GM23338 (cell line): Measurements from ENCODE around the gene MTCL3.

Experiments used
- ATAC-seq: fragments of 200-7000 bp; cut with Tn5 transposase; 3 replicates; pipeline ENCODE4 v1.9.1; 2020
- DNase-seq: peaks from one replicate; pipeline ENCODE4 v3.0.0-alpha.2; 2015; ENCODE audit warnings: low spot score
- H2AFZ ChIP-seq: fragments of 200-600 bp; sonication (generic); 2 replicates; pipeline ENCODE4 v1.8.0; 2016; ENCODE audit warnings: antibody characterized with exemption, mild to moderate bottlenecking, moderate library complexity
- H3F3A ChIP-seq: fragments of 200-600 bp; sonication (generic); replicated peaks from 2 replicates; pipeline ENCODE4 v1.8.0; 2017; ENCODE audit warnings: antibody characterized with exemption, mixed run types, low read depth
- H3K27ac ChIP-seq: fragments of 200-600 bp; sonication (generic); 2 replicates; pipeline ENCODE4 v1.6.1; 2016; ENCODE audit warnings: low read depth
- H3K27me3 ChIP-seq: fragments of 200-600 bp; sonication (generic); 2 replicates; pipeline ENCODE4 v1.8.0; 2016; ENCODE audit warnings: mild to moderate bottlenecking, mixed run types, moderate library complexity; ENCODE audit not compliant: insufficient read depth
- H3K36me3 ChIP-seq: fragments of 200-600 bp; sonication (generic); 2 replicates; pipeline ENCODE4 v1.8.0; 2016; ENCODE audit warnings: mild to moderate bottlenecking; ENCODE audit not compliant: insufficient read depth
- H3K4me1 ChIP-seq: fragments of 200-600 bp; sonication (generic); 2 replicates; pipeline ENCODE4 v1.8.0; 2016; ENCODE audit warnings: mild to moderate bottlenecking, moderate library complexity; ENCODE audit not compliant: insufficient read depth
- H3K4me2 ChIP-seq: fragments of 200-600 bp; sonication (generic); 2 replicates; pipeline ENCODE4 v1.7.1; 2017; ENCODE audit warnings: mixed run types
- H3K4me3 ChIP-seq: fragments of 200-600 bp; sonication (generic); 2 replicates; pipeline ENCODE4 v1.6.1; 2016; ENCODE audit warnings: mixed run types
- H3K79me2 ChIP-seq: fragments of 200-600 bp; sonication (generic); replicated peaks from 2 replicates; pipeline ENCODE4 v1.8.0; 2017; ENCODE audit warnings: mild to moderate bottlenecking; ENCODE audit not compliant: insufficient read depth
- H3K9me2 ChIP-seq: fragments of 200-600 bp; sonication (generic); 2 replicates; pipeline ENCODE4 v1.8.0; 2017; ENCODE audit not compliant: insufficient read depth
- H4K20me1 ChIP-seq: fragments of 200-600 bp; sonication (generic); replicated peaks from 2 replicates; pipeline ENCODE4 v1.8.0; 2017; ENCODE audit warnings: mild to moderate bottlenecking; ENCODE audit not compliant: insufficient read depth
- H3K27ac Mint-ChIP-seq: 2 replicates; pipeline ENCODE4 v1.8.0; 2020; ENCODE audit warnings: inconsistent platforms, mild to moderate bottlenecking, moderate library complexity, mixed read lengths
- H3K27me3 Mint-ChIP-seq: 3 replicates; pipeline ENCODE4 v1.8.0; 2022; ENCODE audit warnings: low read depth, mild to moderate bottlenecking, moderate library complexity, mixed read lengths, inconsistent platforms; ENCODE audit not compliant: insufficient read depth, poor library complexity
- H3K36me3 Mint-ChIP-seq: 3 replicates; pipeline ENCODE4 v1.8.0; 2021; ENCODE audit warnings: low read depth, mild to moderate bottlenecking, inconsistent platforms, moderate library complexity, mixed read lengths
- H3K4me1 Mint-ChIP-seq: 3 replicates; pipeline ENCODE4 v1.8.0; 2020; ENCODE audit warnings: mild to moderate bottlenecking, inconsistent platforms, mixed read lengths
- H3K4me3 Mint-ChIP-seq: 3 replicates; pipeline ENCODE4 v1.8.0; 2021; ENCODE audit warnings: moderate library complexity, mild to moderate bottlenecking, inconsistent platforms, mixed read lengths
- H3K9me3 Mint-ChIP-seq: 3 replicates; pipeline ENCODE4 v1.8.0; 2020; ENCODE audit warnings: moderate library complexity, mild to moderate bottlenecking, inconsistent platforms, mixed read lengths
- CREB1 ChIP-seq: fragments of 250-450 bp; sonication (Bioruptor Pico); IDR thresholded peaks from 2 replicates; pipeline ENCODE4 v1.5.0; 2020; ENCODE audit warnings: low read depth, mild to moderate bottlenecking, moderate library complexity
- ETS1 ChIP-seq: IDR thresholded peaks from 2 replicates; pipeline ENCODE4 v1.6.1; 2016; ENCODE audit warnings: antibody characterized with exemption
- EZH2 ChIP-seq: fragments of 200-600 bp; sonication (generic); IDR thresholded peaks from one replicate; pipeline ENCODE4 v1.8.0; 2017; ENCODE audit warnings: antibody characterized with exemption, mild to moderate bottlenecking, low read depth; ENCODE audit not compliant: unreplicated experiment
- EZH2phosphoT487 ChIP-seq: fragments of 200-600 bp; sonication (generic); IDR thresholded peaks from one replicate; pipeline ENCODE4 v1.8.1; 2018; ENCODE audit warnings: antibody characterized with exemption; ENCODE audit not compliant: unreplicated experiment
- JUNB ChIP-seq: IDR thresholded peaks from one replicate; pipeline ENCODE4 v1.6.1; 2016; ENCODE audit warnings: antibody characterized with exemption; ENCODE audit not compliant: unreplicated experiment
- NANOG ChIP-seq: IDR thresholded peaks from 2 replicates; pipeline ENCODE4 v1.6.1; 2016; ENCODE audit warnings: antibody characterized with exemption, borderline replicate concordance
- POLR2AphosphoS5 ChIP-seq: IDR thresholded peaks from 2 replicates; pipeline ENCODE4 v1.6.1; 2016; ENCODE audit warnings: antibody characterized with exemption, low read depth
- REST ChIP-seq: IDR thresholded peaks from one replicate; pipeline ENCODE4 v1.6.1; 2018; ENCODE audit warnings: antibody characterized with exemption; ENCODE audit not compliant: unreplicated experiment
- STAT1 ChIP-seq: IDR thresholded peaks from one replicate; pipeline ENCODE4 v1.6.1; 2016; ENCODE audit warnings: antibody characterized with exemption; ENCODE audit not compliant: unreplicated experiment
- ZNF114 ChIP-seq: fragments of 250-450 bp; sonication (Bioruptor Pico); IDR thresholded peaks from 2 replicates; pipeline ENCODE4 v1.5.0; 2020; ENCODE audit warnings: mild to moderate bottlenecking, moderate library complexity
- ZNF331 ChIP-seq: fragments of 250-450 bp; sonication (Bioruptor Pico); IDR thresholded peaks from 2 replicates; pipeline ENCODE4 v1.5.0; 2020; ENCODE audit warnings: low read depth, mild to moderate bottlenecking, moderate library complexity
- TF ChIP-seq, protein P1 (sequence below): fragments of 250-450 bp; sonication (Bioruptor Pico); IDR thresholded peaks from 2 replicates; pipeline ENCODE4 v1.5.0; 2020; ENCODE audit warnings: mild to moderate bottlenecking, moderate library complexity
- TF ChIP-seq, protein P2 (sequence below), 2 experiments: fragments of 200-600 bp in 1 of 2; sonication (generic) in 1 of 2; conservative IDR thresholded peaks; 2 replicates each; pipeline versions ENCODE4 v1.5.1 to v1.6.1; 2016 to 2017; ENCODE audit warnings: antibody characterized with exemption in 2 of 2, low read depth in 2 of 2, mild to moderate bottlenecking in 2 of 2, moderate library complexity in 1 of 2

The MTCL3 gene

DNA sequence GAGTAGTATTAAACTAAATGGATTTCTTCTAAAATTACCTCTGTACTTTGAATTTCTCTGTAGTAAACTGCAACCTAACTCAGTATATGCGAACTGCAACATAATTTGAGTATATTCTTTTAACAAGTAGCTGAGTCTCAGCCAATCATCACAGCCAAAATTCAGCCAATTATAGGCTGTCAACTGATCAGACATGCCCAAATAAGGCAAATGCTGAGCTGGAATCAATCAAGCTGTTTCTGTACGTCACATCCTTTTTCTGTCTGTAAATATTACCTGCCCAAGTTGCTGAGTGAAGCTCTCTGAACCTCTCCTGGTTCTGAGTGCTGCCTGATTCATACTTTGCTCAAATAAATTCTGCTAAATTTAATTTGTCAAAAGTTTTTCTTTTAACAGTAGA is 48.3 kb upstream of the MTCL3 start:
- Histone ChIP-seq H3K9me2 (peaks cover 3% of the 10 kb centered on the region; the same call in 1 of the 2 replicates), H2AFZ (no peak overlapping the region), H4K20me1 (no peaks in the 10 kb centered on the region), H3K36me3 (no peaks in the 10 kb centered on the region), H3K4me2 (no peak overlapping the region), H3K27me3 (no peaks in the 10 kb centered on the region), H3K27ac (no peak overlapping the region), H3K79me2 (no peaks in the 10 kb centered on the region), H3K4me3 (no peak overlapping the region), H3K4me1 (no peaks in the 10 kb centered on the region), H3F3A (no peaks in the 10 kb centered on the region)
- no peaks in the 10 kb centered on the region for H3K36me3 Mint-ChIP-seq
- ATAC-seq, result no peak
- H3K27me3 Mint-ChIP-seq, result no peaks in the 10 kb centered on the region
- H3K4me3 Mint-ChIP-seq, result no peak overlapping the region
- no peak for TF ChIP-seq STAT1
- no peak for TF ChIP-seq EZH2
- TF ChIP-seq JUNB, result no peak
- no peak for TF ChIP-seq NANOG
- TF ChIP-seq, protein P1, sequence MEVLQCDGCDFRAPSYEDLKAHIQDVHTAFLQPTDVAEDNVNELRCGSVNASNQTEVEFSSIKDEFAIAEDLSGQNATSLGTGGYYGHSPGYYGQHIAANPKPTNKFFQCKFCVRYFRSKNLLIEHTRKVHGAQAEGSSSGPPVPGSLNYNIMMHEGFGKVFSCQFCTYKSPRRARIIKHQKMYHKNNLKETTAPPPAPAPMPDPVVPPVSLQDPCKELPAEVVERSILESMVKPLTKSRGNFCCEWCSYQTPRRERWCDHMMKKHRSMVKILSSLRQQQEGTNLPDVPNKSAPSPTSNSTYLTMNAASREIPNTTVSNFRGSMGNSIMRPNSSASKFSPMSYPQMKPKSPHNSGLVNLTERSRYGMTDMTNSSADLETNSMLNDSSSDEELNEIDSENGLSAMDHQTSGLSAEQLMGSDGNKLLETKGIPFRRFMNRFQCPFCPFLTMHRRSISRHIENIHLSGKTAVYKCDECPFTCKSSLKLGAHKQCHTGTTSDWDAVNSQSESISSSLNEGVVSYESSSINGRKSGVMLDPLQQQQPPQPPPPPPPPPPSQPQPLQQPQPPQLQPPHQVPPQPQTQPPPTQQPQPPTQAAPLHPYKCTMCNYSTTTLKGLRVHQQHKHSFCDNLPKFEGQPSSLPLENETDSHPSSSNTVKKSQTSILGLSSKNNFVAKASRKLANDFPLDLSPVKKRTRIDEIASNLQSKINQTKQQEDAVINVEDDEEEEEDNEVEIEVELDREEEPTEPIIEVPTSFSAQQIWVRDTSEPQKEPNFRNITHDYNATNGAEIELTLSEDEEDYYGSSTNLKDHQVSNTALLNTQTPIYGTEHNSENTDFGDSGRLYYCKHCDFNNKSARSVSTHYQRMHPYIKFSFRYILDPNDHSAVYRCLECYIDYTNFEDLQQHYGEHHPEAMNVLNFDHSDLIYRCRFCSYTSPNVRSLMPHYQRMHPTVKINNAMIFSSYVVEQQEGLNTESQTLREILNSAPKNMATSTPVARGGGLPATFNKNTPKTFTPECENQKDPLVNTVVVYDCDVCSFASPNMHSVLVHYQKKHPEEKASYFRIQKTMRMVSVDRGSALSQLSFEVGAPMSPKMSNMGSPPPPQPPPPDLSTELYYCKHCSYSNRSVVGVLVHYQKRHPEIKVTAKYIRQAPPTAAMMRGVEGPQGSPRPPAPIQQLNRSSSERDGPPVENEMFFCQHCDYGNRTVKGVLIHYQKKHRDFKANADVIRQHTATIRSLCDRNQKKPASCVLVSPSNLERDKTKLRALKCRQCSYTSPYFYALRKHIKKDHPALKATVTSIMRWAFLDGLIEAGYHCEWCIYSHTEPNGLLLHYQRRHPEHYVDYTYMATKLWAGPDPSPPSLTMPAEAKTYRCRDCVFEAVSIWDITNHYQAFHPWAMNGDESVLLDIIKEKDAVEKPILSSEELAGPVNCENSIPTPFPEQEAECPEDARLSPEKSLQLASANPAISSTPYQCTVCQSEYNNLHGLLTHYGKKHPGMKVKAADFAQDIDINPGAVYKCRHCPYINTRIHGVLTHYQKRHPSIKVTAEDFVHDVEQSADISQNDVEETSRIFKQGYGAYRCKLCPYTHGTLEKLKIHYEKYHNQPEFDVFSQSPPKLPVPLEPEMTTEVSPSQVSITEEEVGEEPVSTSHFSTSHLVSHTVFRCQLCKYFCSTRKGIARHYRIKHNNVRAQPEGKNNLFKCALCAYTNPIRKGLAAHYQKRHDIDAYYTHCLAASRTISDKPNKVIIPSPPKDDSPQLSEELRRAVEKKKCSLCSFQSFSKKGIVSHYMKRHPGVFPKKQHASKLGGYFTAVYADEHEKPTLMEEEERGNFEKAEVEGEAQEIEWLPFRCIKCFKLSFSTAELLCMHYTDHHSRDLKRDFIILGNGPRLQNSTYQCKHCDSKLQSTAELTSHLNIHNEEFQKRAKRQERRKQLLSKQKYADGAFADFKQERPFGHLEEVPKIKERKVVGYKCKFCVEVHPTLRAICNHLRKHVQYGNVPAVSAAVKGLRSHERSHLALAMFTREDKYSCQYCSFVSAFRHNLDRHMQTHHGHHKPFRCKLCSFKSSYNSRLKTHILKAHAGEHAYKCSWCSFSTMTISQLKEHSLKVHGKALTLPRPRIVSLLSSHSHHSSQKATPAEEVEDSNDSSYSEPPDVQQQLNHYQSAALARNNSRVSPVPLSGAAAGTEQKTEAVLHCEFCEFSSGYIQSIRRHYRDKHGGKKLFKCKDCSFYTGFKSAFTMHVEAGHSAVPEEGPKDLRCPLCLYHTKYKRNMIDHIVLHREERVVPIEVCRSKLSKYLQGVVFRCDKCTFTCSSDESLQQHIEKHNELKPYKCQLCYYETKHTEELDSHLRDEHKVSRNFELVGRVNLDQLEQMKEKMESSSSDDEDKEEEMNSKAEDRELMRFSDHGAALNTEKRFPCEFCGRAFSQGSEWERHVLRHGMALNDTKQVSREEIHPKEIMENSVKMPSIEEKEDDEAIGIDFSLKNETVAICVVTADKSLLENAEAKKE (CRISPR knock-in tag), result no peak
- TF ChIP-seq, protein P2, sequence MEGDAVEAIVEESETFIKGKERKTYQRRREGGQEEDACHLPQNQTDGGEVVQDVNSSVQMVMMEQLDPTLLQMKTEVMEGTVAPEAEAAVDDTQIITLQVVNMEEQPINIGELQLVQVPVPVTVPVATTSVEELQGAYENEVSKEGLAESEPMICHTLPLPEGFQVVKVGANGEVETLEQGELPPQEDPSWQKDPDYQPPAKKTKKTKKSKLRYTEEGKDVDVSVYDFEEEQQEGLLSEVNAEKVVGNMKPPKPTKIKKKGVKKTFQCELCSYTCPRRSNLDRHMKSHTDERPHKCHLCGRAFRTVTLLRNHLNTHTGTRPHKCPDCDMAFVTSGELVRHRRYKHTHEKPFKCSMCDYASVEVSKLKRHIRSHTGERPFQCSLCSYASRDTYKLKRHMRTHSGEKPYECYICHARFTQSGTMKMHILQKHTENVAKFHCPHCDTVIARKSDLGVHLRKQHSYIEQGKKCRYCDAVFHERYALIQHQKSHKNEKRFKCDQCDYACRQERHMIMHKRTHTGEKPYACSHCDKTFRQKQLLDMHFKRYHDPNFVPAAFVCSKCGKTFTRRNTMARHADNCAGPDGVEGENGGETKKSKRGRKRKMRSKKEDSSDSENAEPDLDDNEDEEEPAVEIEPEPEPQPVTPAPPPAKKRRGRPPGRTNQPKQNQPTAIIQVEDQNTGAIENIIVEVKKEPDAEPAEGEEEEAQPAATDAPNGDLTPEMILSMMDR (conservative IDR thresholded peaks at IDR 0.05; ENCODE audit: low read depth in 2 of 2), result no peak
- TF ChIP-seq ETS1, result no peak
- TF ChIP-seq POLR2AphosphoS5, result no peak
- TF ChIP-seq EZH2phosphoT487, result no peak
- no peak for TF ChIP-seq REST
- TF ChIP-seq ZNF114 (CRISPR knock-in tag), result no peak
- TF ChIP-seq CREB1 (CRISPR knock-in tag), result no peak
- no peak for TF ChIP-seq ZNF331 (CRISPR knock-in tag)
- DNase-seq, result no peak
- H3K9me3 Mint-ChIP-seq, result no peaks in the 10 kb centered on the region
- H3K4me1 Mint-ChIP-seq, result no peaks in the 10 kb centered on the region
- H3K27ac Mint-ChIP-seq, result no peak overlapping the region
